Chondrocyte (in vitro differentiated cells): ENCODE measurements around the gene TNFSF18. TPM values are rescaled to one million over a fixed set of nuclear protein-coding genes. Genes with fewer than 3 reads are reported as not detected.
"Not testable (repeated sequence)": the region's sequence is repeated elsewhere in the genome, so short reads cannot be mapped to it uniquely, and the experiment has no call there.

Experiments used
- DNase-seq: peaks from one replicate; pipeline ENCODE4 v3.0.0; 2021; ENCODE audit warnings: mixed read lengths, low spot score
- H3K27ac Mint-ChIP-seq: one replicate; pipeline ENCODE4 v1.8.0; 2021; ENCODE audit warnings: mild to moderate bottlenecking, moderate library complexity, mixed read lengths; ENCODE audit not compliant: unreplicated experiment
- H3K27me3 Mint-ChIP-seq: 2 replicates; pipeline ENCODE4 v1.8.0; 2021; ENCODE audit warnings: low read depth, mixed read lengths
- H3K36me3 Mint-ChIP-seq: 2 replicates; pipeline ENCODE4 v1.8.0; 2021; ENCODE audit warnings: low read depth, mixed read lengths
- H3K4me1 Mint-ChIP-seq: 2 replicates; pipeline ENCODE4 v1.8.0; 2021; ENCODE audit warnings: low read depth, mild to moderate bottlenecking, mixed read lengths
- H3K4me3 Mint-ChIP-seq: one replicate; pipeline ENCODE4 v1.8.0; 2021; ENCODE audit warnings: mild to moderate bottlenecking, moderate library complexity, mixed read lengths; ENCODE audit not compliant: unreplicated experiment
- H3K9me3 Mint-ChIP-seq: 2 replicates; pipeline ENCODE4 v1.8.0; 2021; ENCODE audit warnings: low read depth, mixed read lengths
- total RNA-seq: library from RNA; stranded (reverse); gene quantifications from 3 replicates; pipeline ENCODE4 v1.2.1, GENCODE V29; 2021
- TF ChIP-seq, protein P1 (sequence below): fragments of 200-600 bp; sonication (generic); IDR thresholded peaks from 2 replicates; pipeline ENCODE4 v1.5.0; 2021; ENCODE audit warnings: antibody characterized with exemption, mild to moderate bottlenecking, moderate library complexity

Gene TNFSF18
- total RNA-seq, 1 donor from 2014 or later, result not detected

- TF ChIP-seq, protein P1, sequence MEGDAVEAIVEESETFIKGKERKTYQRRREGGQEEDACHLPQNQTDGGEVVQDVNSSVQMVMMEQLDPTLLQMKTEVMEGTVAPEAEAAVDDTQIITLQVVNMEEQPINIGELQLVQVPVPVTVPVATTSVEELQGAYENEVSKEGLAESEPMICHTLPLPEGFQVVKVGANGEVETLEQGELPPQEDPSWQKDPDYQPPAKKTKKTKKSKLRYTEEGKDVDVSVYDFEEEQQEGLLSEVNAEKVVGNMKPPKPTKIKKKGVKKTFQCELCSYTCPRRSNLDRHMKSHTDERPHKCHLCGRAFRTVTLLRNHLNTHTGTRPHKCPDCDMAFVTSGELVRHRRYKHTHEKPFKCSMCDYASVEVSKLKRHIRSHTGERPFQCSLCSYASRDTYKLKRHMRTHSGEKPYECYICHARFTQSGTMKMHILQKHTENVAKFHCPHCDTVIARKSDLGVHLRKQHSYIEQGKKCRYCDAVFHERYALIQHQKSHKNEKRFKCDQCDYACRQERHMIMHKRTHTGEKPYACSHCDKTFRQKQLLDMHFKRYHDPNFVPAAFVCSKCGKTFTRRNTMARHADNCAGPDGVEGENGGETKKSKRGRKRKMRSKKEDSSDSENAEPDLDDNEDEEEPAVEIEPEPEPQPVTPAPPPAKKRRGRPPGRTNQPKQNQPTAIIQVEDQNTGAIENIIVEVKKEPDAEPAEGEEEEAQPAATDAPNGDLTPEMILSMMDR, result no peak
- H3K27ac Mint-ChIP-seq, result no peak overlapping the region
- no peak overlapping the region for H3K4me3 Mint-ChIP-seq
- no peaks in the 10 kb centered on the region for H3K4me1 Mint-ChIP-seq
- H3K36me3 Mint-ChIP-seq, result no peaks in the 10 kb centered on the region
- no peak for DNase-seq
- no peaks in the 10 kb centered on the region for H3K9me3 Mint-ChIP-seq
- no peaks in the 10 kb centered on the region for H3K27me3 Mint-ChIP-seq
Measured at GRCh38 chr1:173094541-173094940, 43.8 kb upstream of the TNFSF18 start.

GRCh38 chr1:173093691-173094445 lies 43.1 kb upstream of the TNFSF18 start:
- H3K27me3 Mint-ChIP-seq, result no peaks in the 10 kb centered on the region
- H3K4me3 Mint-ChIP-seq, result no peak overlapping the region
- DNase-seq, result no peak
- TF ChIP-seq, protein P1, result no peak
- no peaks in the 10 kb centered on the region for H3K4me1 Mint-ChIP-seq
- H3K27ac Mint-ChIP-seq, result no peak overlapping the region
- no peaks in the 10 kb centered on the region for H3K9me3 Mint-ChIP-seq
- H3K36me3 Mint-ChIP-seq, result no peaks in the 10 kb centered on the region

- peaks cover 3% of the 10 kb centered on the region for H3K36me3 Mint-ChIP-seq
- TF ChIP-seq, protein P1, result no peak
- no peak overlapping the region for H3K27ac Mint-ChIP-seq
- no peaks in the 10 kb centered on the region for H3K4me1 Mint-ChIP-seq
- no peak overlapping the region for H3K4me3 Mint-ChIP-seq
- peaks cover 10% of the 10 kb centered on the region for H3K9me3 Mint-ChIP-seq
- H3K27me3 Mint-ChIP-seq, result peaks cover 2% of the 10 kb centered on the region
- DNase-seq, result no peak
Measured at GRCh38 chr1:173084292-173084691, 33.6 kb upstream of the TNFSF18 start.

- DNase-seq, result no peak
- Mint-ChIP-seq H3K36me3 (peaks cover 3% of the 10 kb centered on the region), H3K27me3 (peaks cover 2% of the 10 kb centered on the region), H3K4me3 (no peak overlapping the region), H3K27ac (no peak overlapping the region), H3K4me1 (no peaks in the 10 kb centered on the region), H3K9me3 (peaks cover 10% of the 10 kb centered on the region)
- TF ChIP-seq, protein P1, result no peak
Measured at GRCh38 chr1:173082913-173083312, 32.2 kb upstream of the TNFSF18 start.

GRCh38 chr1:173074217-173074616 lies 23.5 kb upstream of the TNFSF18 start:
- H3K36me3 Mint-ChIP-seq, DNase-seq, H3K27me3 Mint-ChIP-seq, H3K27ac Mint-ChIP-seq, H3K4me3 Mint-ChIP-seq, H3K4me1 Mint-ChIP-seq: not testable (repeated sequence)
- H3K9me3 Mint-ChIP-seq, result peaks cover 18% of the 10 kb centered on the region

GRCh38 chr1:173064011-173064410 lies 13.3 kb upstream of the TNFSF18 start:
- TF ChIP-seq, protein P1, result no peak
- H3K27me3 Mint-ChIP-seq, result no peaks in the 10 kb centered on the region
- no peaks in the 10 kb centered on the region for H3K36me3 Mint-ChIP-seq
- no peak overlapping the region for H3K27ac Mint-ChIP-seq
- peaks cover 3% of the 10 kb centered on the region for H3K4me1 Mint-ChIP-seq
- H3K4me3 Mint-ChIP-seq, result no peak overlapping the region
- DNase-seq, result no peak
- H3K9me3 Mint-ChIP-seq, result no peaks in the 10 kb centered on the region
